ENCODE measurements around the gene ENPP5. TPM values are rescaled to one million over a fixed set of nuclear protein-coding genes. Genes with fewer than 3 reads are reported as not detected.

Gene ENPP5
- total and polyA plus RNA-seq, 2 donors (not counting 1 experiment from before 2014, with no cell fraction given), result 1.4 to 2.5 TPM

DNA sequence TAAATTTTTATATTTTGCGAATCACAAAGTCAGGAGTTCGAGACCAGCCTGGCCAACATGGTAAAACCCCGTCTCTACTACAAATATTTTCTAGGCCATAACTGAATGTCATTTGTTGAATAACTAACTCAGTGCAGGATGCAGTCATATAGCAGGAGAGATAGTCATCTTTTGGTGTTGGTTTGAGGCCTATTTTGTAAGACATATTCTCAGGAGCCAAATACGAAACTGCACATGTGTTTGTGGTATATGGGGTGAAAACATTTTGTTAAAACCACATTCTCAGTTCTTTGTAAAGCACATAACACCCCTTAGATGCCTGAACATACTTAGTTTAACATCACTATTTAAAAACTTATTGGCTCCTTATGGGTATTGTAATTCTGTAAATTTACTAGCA, 4.7 kb upstream of the ENPP5 start:
- Histone ChIP-seq H2AFZ (ENCODE audit: low read length) (no peak overlapping the region), H3K79me2 (ENCODE audit: control insufficient read depth, insufficient read depth, low read length) (no peaks in the 10 kb centered on the region), H3K27me3 (ENCODE audit: control insufficient read depth, insufficient read depth, low read length) (no peaks in the 10 kb centered on the region), H4K20me1 (ENCODE audit: control insufficient read depth, extremely low read depth, insufficient read depth, low read length) (no peaks in the 10 kb centered on the region), H3K36me3 (ENCODE audit: control insufficient read depth, insufficient read depth, low read length) (no peaks in the 10 kb centered on the region), H3K9ac (ENCODE audit: insufficient read depth, low read length) (no peak overlapping the region), H3K4me2 (ENCODE audit: extremely low read depth, insufficient read depth, low read length) (no peak overlapping the region), H3K9me3 (ENCODE audit: control insufficient read depth, insufficient read depth, low read depth, low read length) (no peaks in the 10 kb centered on the region), H3K4me3 (replicated peaks in 1 of 4; ENCODE audit: control extremely low read depth in 1 of 4, insufficient read depth in 1 of 4, low read depth in 3 of 4, low read length in 4 of 4) (no peak overlapping the region), H3K27ac (ENCODE audit: insufficient read depth, low read length) (no peak overlapping the region), H3K4me1 (ENCODE audit: control insufficient read depth, extremely low read depth, insufficient read depth, low read length) (no peaks in the 10 kb centered on the region)
- DNase-seq (ENCODE audit: low read depth in 2 of 2), result no peak
- TF ChIP-seq EZH2 (IDR thresholded peaks at IDR 0.05; ENCODE audit: low read length, missing control alignments) (no peak), CTCF (conservative IDR thresholded peaks at IDR 0.05 in 1 of 2, IDR thresholded peaks at IDR 0.05 in 1 of 2; ENCODE audit: low read depth in 1 of 2, low read length in 2 of 2) (no peak)

DNA sequence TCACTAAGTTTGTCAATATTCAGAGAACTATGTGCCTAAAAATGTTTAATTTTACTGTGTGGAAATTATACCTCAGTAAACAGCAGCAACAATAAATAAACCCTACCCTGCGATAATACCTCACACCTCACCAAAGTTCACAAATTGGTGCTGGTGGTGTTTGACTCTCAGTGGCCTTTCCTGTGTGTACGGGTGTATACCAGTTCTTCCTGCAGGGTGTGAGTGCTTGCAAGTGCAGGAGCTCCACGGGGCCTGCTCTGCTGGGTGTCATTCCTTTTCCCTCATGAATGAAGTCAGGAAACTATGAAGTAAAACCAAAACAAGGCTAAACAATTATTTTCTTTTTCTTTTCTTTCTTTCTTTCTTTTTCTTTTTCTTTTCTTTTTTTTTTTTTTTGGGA, 4.1 kb upstream of the ENPP5 start:
- H3K4me2 ChIP-seq (ENCODE audit: extremely low read depth, insufficient read depth, low read length), result no peak overlapping the region
- H2AFZ ChIP-seq (ENCODE audit: low read length), result no peak overlapping the region
- no peaks in the 10 kb centered on the region for H3K79me2 ChIP-seq (ENCODE audit: control insufficient read depth, insufficient read depth, low read length)
- H4K20me1 ChIP-seq (ENCODE audit: control insufficient read depth, extremely low read depth, insufficient read depth, low read length), result no peaks in the 10 kb centered on the region
- no peak overlapping the region for H3K27ac ChIP-seq (ENCODE audit: insufficient read depth, low read length)
- H3K27me3 ChIP-seq (ENCODE audit: control insufficient read depth, insufficient read depth, low read length), result no peaks in the 10 kb centered on the region
- no peaks in the 10 kb centered on the region for H3K9me3 ChIP-seq (ENCODE audit: control insufficient read depth, insufficient read depth, low read depth, low read length)
- no peak overlapping the region for H3K9ac ChIP-seq (ENCODE audit: insufficient read depth, low read length)
- no peak for TF ChIP-seq EZH2 (IDR thresholded peaks at IDR 0.05; ENCODE audit: low read length, missing control alignments)
- no peak for DNase-seq (ENCODE audit: low read depth in 2 of 2)
- no peaks in the 10 kb centered on the region for H3K36me3 ChIP-seq (ENCODE audit: control insufficient read depth, insufficient read depth, low read length)
- no peaks in the 10 kb centered on the region for H3K4me1 ChIP-seq (ENCODE audit: control insufficient read depth, extremely low read depth, insufficient read depth, low read length)
- no peak overlapping the region for H3K4me3 ChIP-seq (replicated peaks in 1 of 4; ENCODE audit: control extremely low read depth in 1 of 4, insufficient read depth in 1 of 4, low read depth in 3 of 4, low read length in 4 of 4)

- Histone ChIP-seq H3K9me3 (ENCODE audit: control insufficient read depth, insufficient read depth, low read depth, low read length) (no peaks in the 10 kb centered on the region), H3K4me3 (replicated peaks in 1 of 4; ENCODE audit: control extremely low read depth in 1 of 4, insufficient read depth in 1 of 4, low read depth in 3 of 4, low read length in 4 of 4) (no peak overlapping the region), H3K4me1 (ENCODE audit: control insufficient read depth, extremely low read depth, insufficient read depth, low read length) (no peaks in the 10 kb centered on the region), H3K36me3 (ENCODE audit: control insufficient read depth, insufficient read depth, low read length) (no peaks in the 10 kb centered on the region), H3K9ac (ENCODE audit: insufficient read depth, low read length) (no peak overlapping the region), H2AFZ (ENCODE audit: low read length) (no peak overlapping the region), H3K79me2 (ENCODE audit: control insufficient read depth, insufficient read depth, low read length) (no peaks in the 10 kb centered on the region), H4K20me1 (ENCODE audit: control insufficient read depth, extremely low read depth, insufficient read depth, low read length) (no peaks in the 10 kb centered on the region), H3K27ac (ENCODE audit: insufficient read depth, low read length) (no peak overlapping the region), H3K27me3 (ENCODE audit: control insufficient read depth, insufficient read depth, low read length) (no peaks in the 10 kb centered on the region), H3K4me2 (ENCODE audit: extremely low read depth, insufficient read depth, low read length) (no peak overlapping the region)
- DNase-seq (ENCODE audit: low read depth in 2 of 2), result no peak
- TF ChIP-seq EZH2 (IDR thresholded peaks at IDR 0.05; ENCODE audit: low read length, missing control alignments), result no peak
- no peak for TF ChIP-seq CTCF (conservative IDR thresholded peaks at IDR 0.05 in 1 of 2, IDR thresholded peaks at IDR 0.05 in 1 of 2; ENCODE audit: low read depth in 1 of 2, low read length in 2 of 2)
Measured at GRCh38 chr6:46172176-46172575, 1.4 kb upstream of the ENPP5 start.

Measured in fibroblast of lung (primary cell).